Left ventricle myocardium inferior (tissue), 1 donor: ENCODE measurements around the gene MYH9. TPM values are rescaled to one million over a fixed set of nuclear protein-coding genes. Genes with fewer than 3 reads are reported as not detected.
A peak's percentile ranks its signal among the peaks of the same experiment; 100 is the strongest.

Experiments
- DNase-seq: peaks from one replicate; pipeline ENCODE4 v3.0.0-alpha.2; 2020
- H3K27ac ChIP-seq: fragments of 200-600 bp; replicated peaks from 2 replicates; pipeline ENCODE4 v1.8.0; 2021
- H3K27me3 ChIP-seq: fragments of 200-600 bp; 2 replicates; pipeline ENCODE4 v1.8.0; 2021; ENCODE audit warnings: low read depth
- H3K36me3 ChIP-seq: fragments of 200-600 bp; 2 replicates; pipeline ENCODE4 v1.8.0; 2021
- H3K4me1 ChIP-seq: fragments of 200-600 bp; 2 replicates; pipeline ENCODE4 v1.8.0; 2021
- H3K4me3 ChIP-seq: fragments of 200-600 bp; 2 replicates; pipeline ENCODE4 v1.8.0; 2021; ENCODE audit warnings: mild to moderate bottlenecking, moderate library complexity
- H3K9me3 ChIP-seq: fragments of 200-600 bp; replicated peaks from 2 replicates; pipeline ENCODE4 v1.8.0; 2021
- intact Hi-C: fragments of 100-400 bp; cut with micrococcal nuclease; formaldehyde crosslinking; loops from one replicate; pipeline ENCODE4 v1.11.0; 2022
- total RNA-seq: library from RNA; stranded (reverse); fragmentation: NEBNext Ultra II Directional; extraction: Animal tissue kit (Norgen Biotek cat#: 25700); gene quantifications from one replicate; pipeline ENCODE4 v1.2.1, GENCODE V29; 2021
- TF ChIP-seq, protein P1 (sequence below): fragments of 200-600 bp; IDR thresholded peaks from 2 replicates; pipeline ENCODE4 v1.8.0; 2021; ENCODE audit warnings: antibody characterized with exemption, mild to moderate bottlenecking, borderline replicate concordance
- donor health status: DM: no; HTN: yes; CAD: no; lungs with severe emphysema.

Gene MYH9
- total RNA-seq, 1 donor from 2014 or later: 150 TPM

DNA sequence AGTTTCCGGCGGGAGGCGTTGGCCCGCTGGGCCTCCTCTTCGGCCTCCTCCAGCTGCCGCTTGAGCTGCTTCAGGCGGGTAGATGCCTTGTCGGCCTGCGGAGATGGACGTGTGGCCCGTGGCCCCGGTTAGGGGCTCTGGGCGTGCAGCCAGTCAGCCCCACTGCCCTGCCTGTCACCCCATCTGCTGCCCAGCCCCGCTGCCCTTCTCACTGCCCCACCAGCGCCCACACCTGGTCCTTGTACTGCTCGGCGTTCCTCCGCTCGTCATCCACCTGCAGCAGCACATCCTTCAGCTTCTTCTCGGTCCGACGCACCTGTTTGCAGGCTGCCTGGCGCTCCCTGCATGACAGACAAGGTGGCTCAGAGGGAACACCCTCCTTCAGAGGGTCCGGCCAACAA, 103.6 kb downstream of the MYH9 start:
- Histone ChIP-seq H3K27me3 (no peaks in the 10 kb centered on the region), H3K4me3 (no peak overlapping the region), H3K9me3 (no peaks in the 10 kb centered on the region), H3K4me1 (peaks cover 37% of the 10 kb centered on the region), H3K27ac (peak overlapping the region; percentile 80), H3K36me3 (peaks cover 89% of the 10 kb centered on the region)
- no peak for DNase-seq
- TF ChIP-seq, protein P1, sequence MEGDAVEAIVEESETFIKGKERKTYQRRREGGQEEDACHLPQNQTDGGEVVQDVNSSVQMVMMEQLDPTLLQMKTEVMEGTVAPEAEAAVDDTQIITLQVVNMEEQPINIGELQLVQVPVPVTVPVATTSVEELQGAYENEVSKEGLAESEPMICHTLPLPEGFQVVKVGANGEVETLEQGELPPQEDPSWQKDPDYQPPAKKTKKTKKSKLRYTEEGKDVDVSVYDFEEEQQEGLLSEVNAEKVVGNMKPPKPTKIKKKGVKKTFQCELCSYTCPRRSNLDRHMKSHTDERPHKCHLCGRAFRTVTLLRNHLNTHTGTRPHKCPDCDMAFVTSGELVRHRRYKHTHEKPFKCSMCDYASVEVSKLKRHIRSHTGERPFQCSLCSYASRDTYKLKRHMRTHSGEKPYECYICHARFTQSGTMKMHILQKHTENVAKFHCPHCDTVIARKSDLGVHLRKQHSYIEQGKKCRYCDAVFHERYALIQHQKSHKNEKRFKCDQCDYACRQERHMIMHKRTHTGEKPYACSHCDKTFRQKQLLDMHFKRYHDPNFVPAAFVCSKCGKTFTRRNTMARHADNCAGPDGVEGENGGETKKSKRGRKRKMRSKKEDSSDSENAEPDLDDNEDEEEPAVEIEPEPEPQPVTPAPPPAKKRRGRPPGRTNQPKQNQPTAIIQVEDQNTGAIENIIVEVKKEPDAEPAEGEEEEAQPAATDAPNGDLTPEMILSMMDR: no peak
- intact Hi-C loops: no loop called here

DNA sequence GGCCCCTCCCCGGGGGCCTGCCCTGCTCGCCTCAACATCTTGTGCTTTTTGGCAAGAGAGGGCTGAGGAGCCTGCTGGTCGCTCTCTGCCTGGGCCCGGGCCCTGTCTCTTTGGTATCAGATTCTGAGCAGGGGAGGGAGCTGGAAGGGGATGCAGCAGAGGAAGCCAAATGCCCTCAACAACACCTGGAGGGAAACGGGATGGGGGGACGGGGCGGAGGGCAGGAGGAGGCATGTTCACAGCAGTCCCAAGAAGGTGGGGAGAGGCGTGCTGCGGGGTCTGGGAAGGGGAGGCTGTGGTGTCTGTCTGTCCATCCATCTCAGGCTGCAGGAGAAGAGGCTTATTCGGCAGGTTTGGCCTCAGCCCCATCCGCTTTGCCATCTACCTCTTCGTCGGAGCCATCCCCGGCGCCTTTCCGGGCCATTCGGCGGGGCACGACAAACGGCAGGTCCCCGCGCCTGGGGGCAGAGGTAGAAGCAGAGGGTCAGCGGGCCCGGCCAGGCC, 105.4 kb downstream of the MYH9 start:
- TF ChIP-seq, protein P1: no peak
- no peaks in the 10 kb centered on the region for H3K27me3 ChIP-seq
- H3K4me1 ChIP-seq: peaks cover 46% of the 10 kb centered on the region
- H3K27ac ChIP-seq: peak overlapping the region; percentile 61
- peaks cover 71% of the 10 kb centered on the region for H3K36me3 ChIP-seq
- no peaks in the 10 kb centered on the region for H3K9me3 ChIP-seq
- intact Hi-C loops: no loop called here
- H3K4me3 ChIP-seq: no peak overlapping the region
- no peak for DNase-seq

DNA sequence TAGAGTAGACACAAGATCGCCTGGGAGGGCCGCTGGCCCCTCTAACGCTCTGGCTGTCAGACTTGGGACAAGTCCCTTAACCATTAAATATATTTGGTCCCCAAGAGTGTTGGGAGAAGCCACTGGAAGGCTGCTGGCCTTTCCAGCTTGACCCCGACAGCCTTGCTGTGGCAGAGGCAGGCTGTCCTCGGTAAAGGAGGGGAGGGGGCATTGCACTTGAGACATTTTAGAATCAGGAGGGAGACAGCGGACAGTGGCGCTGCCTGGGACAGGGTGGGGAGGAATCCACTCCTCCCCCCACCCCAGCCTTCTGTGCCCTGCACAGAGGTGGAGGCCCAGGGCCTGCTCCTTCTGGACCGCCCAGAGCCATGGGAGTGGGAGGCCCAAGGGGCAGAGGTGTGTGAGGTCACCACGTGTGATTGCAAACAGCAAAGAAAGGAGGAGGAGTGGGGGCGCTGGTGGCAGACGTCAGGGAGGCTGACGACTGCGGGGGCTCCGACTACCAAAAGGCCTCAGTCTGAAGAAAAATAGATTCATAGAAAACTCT, 105.9 kb downstream of the MYH9 start:
- H3K36me3 ChIP-seq: peaks cover 66% of the 10 kb centered on the region
- peak overlapping the region; percentile 61 for H3K27ac ChIP-seq
- no peak for DNase-seq
- no peak overlapping the region for H3K4me3 ChIP-seq
- no peaks in the 10 kb centered on the region for H3K27me3 ChIP-seq
- TF ChIP-seq, protein P1: no peak
- H3K9me3 ChIP-seq: no peaks in the 10 kb centered on the region
- intact Hi-C loops: no loop called here
- peaks cover 45% of the 10 kb centered on the region for H3K4me1 ChIP-seq

DNA sequence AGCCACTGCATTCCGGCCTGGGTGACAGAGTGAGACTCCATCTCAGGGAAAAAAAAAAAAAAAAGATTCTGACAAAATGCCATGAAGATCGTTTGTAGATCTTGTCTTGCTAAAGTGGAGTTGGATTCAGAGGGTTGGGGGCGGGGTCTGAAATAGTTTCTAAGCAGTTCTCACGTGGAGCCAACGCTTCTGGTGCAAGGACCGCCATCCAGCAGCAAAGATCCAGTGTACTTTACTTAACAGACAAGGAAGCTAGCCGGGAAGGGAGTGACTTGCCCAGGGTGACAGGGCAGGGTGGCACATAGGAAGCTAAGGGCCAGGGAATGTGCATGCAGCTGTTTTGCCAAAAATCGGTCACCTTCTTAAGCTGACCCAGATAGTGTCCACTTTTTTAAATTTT, 107.4 kb downstream of the MYH9 start:
- peaks cover 30% of the 10 kb centered on the region for H3K4me1 ChIP-seq
- peaks cover 51% of the 10 kb centered on the region for H3K36me3 ChIP-seq
- no peaks in the 10 kb centered on the region for H3K27me3 ChIP-seq
- no peaks in the 10 kb centered on the region for H3K9me3 ChIP-seq
- intact Hi-C loops: no loop called here
- TF ChIP-seq, protein P1: no peak
- H3K27ac ChIP-seq: peak overlapping the region; percentile 61
- no peak for DNase-seq
- no peak overlapping the region for H3K4me3 ChIP-seq

DNA sequence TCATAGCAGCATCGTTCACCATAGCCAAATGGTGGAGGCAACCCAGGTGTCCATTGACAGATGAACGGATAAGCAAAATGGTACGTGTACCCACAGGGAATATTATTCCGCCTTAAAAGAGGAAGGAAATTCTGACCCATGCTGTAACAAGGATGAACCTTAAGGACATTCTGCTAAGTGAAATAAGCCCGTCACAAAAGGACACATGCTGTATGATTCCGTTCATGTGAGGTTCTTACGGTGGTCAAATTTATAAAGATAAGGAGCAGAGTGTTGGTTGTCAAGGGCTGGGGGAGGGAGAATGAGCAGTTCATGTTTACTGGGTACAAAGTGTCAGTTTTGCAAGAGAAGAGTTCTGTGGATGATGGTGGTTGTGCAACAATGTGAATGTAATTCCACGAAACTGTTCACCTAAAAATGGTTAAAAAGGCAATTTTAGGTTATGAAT, 108.5 kb downstream of the MYH9 start:
- H3K9me3 ChIP-seq: no peaks in the 10 kb centered on the region
- TF ChIP-seq, protein P1: no peak
- H3K4me3 ChIP-seq: no peak overlapping the region
- DNase-seq: no peak
- intact Hi-C loops: loop anchor here (10.0 kb wide), 1 partner anchor 84 kb away; no protein-coding TSS in a partner anchor
- peaks cover 23% of the 10 kb centered on the region for H3K4me1 ChIP-seq
- peaks cover 40% of the 10 kb centered on the region for H3K36me3 ChIP-seq
- no peak overlapping the region for H3K27ac ChIP-seq
- H3K27me3 ChIP-seq: no peaks in the 10 kb centered on the region
